ENCODE data around the gene NRG3. TPM values are rescaled to one million over a fixed set of nuclear protein-coding genes. Genes with fewer than 3 reads are reported as not detected.

NRG3 gene
- total and polyA plus RNA-seq, 9 donors: 0.04 to 4.5 (median 0.15) TPM; not detected in 2

GRCh38 chr10:82472406-82473335, 597.7 kb downstream of the NRG3 start:
- TF ChIP-seq CTCF (IDR thresholded peaks at IDR 0.05): no peak
- no peak for TF ChIP-seq EP300 (IDR thresholded peaks at IDR 0.05)
- no peak for TF ChIP-seq POLR2A (IDR thresholded peaks at IDR 0.05)
- H3K4me1 ChIP-seq (ENCODE audit: insufficient read depth): no peaks in the 10 kb centered on the region
- WGBS, 3 donors: 82 to 86% (median 83%) methylated on average over 5 of the region's 5 CpGs

GRCh38 chr10:82477776-82478175, 602.8 kb downstream of the NRG3 start:
- 70 to 76% (median 70%) methylated on average over 4 of the region's 4 CpGs for WGBS, 3 donors
- H3K4me1 ChIP-seq (ENCODE audit: insufficient read depth): no peaks in the 10 kb centered on the region
- no peak for DNase-seq
- no peaks in the 10 kb centered on the region for H3K36me3 ChIP-seq
- no peak overlapping the region for H3K4me3 ChIP-seq
- intact Hi-C loops (cut with DNase I): no loop called here
- H3K27me3 ChIP-seq: no peaks in the 10 kb centered on the region
- H3K27ac ChIP-seq: no peak overlapping the region
- H3K9me3 ChIP-seq: no peaks in the 10 kb centered on the region
- TF ChIP-seq CTCF (IDR thresholded peaks at IDR 0.05): no peak
- no peak for TF ChIP-seq EP300 (IDR thresholded peaks at IDR 0.05)
- no peak for TF ChIP-seq POLR2A (IDR thresholded peaks at IDR 0.05)

More at GRCh38 chr10:82472406-82473335, 597.7 kb downstream of the NRG3 start:
- DNase-seq: no peak
- H3K27ac ChIP-seq: no peak overlapping the region
- no peaks in the 10 kb centered on the region for H3K9me3 ChIP-seq
- H3K27me3 ChIP-seq: no peaks in the 10 kb centered on the region
- no peaks in the 10 kb centered on the region for H3K36me3 ChIP-seq
- no peak overlapping the region for H3K4me3 ChIP-seq
- intact Hi-C loops (cut with DNase I): no loop called here

- Histone ChIP-seq H3K27ac (no peak overlapping the region), H3K4me3 (no peak overlapping the region), H3K9me3 (no peaks in the 10 kb centered on the region), H3K36me3 (no peaks in the 10 kb centered on the region), H3K27me3 (no peaks in the 10 kb centered on the region), H3K4me1 (ENCODE audit: insufficient read depth) (no peaks in the 10 kb centered on the region)
- no peak for DNase-seq
- TF ChIP-seq CTCF (IDR thresholded peaks at IDR 0.05): no peak
- TF ChIP-seq POLR2A (IDR thresholded peaks at IDR 0.05): no peak
- TF ChIP-seq EP300 (IDR thresholded peaks at IDR 0.05): no peak
- intact Hi-C loops (cut with DNase I): no loop called here
- 67 to 77% (median 69%) methylated on average over 2 of the region's 2 CpGs for WGBS, 3 donors
Measured at GRCh38 chr10:82492647-82493046, 617.7 kb downstream of the NRG3 start.

GRCh38 chr10:82496114-82496513, 621.1 kb downstream of the NRG3 start:
- H3K27me3 ChIP-seq: no peaks in the 10 kb centered on the region
- 9 to 33% (median 11%) methylated on average over 1 of the region's 1 CpG for WGBS, 3 donors
- DNase-seq: no peak
- H3K9me3 ChIP-seq: no peaks in the 10 kb centered on the region
- intact Hi-C loops (cut with DNase I): no loop called here
- TF ChIP-seq EP300 (IDR thresholded peaks at IDR 0.05) (no peak), POLR2A (IDR thresholded peaks at IDR 0.05) (no peak), CTCF (IDR thresholded peaks at IDR 0.05) (no peak)
- H3K36me3 ChIP-seq: no peaks in the 10 kb centered on the region
- no peak overlapping the region for H3K4me3 ChIP-seq
- H3K27ac ChIP-seq: no peak overlapping the region
- no peaks in the 10 kb centered on the region for H3K4me1 ChIP-seq (ENCODE audit: insufficient read depth)

Data from ovary (tissue), 9 donors.